Upper lobe of right lung (tissue), 1 donor: Measurements from ENCODE around the gene HS1BP3. TPM values are rescaled to one million over a fixed set of nuclear protein-coding genes. Genes with fewer than 3 reads are reported as not detected.

Source experiments
- ATAC-seq: fragments of 200-7000 bp; cut with Tn5 transposase; one replicate; pipeline ENCODE4 v1.9.1; 2020; ENCODE audit warnings: mild to moderate bottlenecking, moderate library complexity
- DNase-seq: peaks from one replicate; pipeline ENCODE4 v3.0.0-alpha.2; 2020
- H3K27ac ChIP-seq: fragments of 200-600 bp; one replicate; pipeline ENCODE4 v1.8.0; 2022
- H3K27me3 ChIP-seq: fragments of 200-600 bp; one replicate; pipeline ENCODE4 v1.8.0; 2022; ENCODE audit warnings: mild to moderate bottlenecking
- H3K36me3 ChIP-seq: fragments of 200-600 bp; one replicate; pipeline ENCODE4 v1.8.0; 2022
- H3K4me1 ChIP-seq: fragments of 200-600 bp; one replicate; pipeline ENCODE4 v1.8.0; 2022
- H3K4me3 ChIP-seq: fragments of 200-600 bp; one replicate; pipeline ENCODE4 v1.8.0; 2022; ENCODE audit warnings: mild to moderate bottlenecking
- H3K9me3 ChIP-seq: fragments of 200-600 bp; one replicate; pipeline ENCODE4 v1.8.0; 2022
- CTCF ChIP-seq: fragments of 200-600 bp; IDR thresholded peaks from one replicate; pipeline ENCODE4 v1.8.0; 2022; ENCODE audit warnings: antibody characterized with exemption
- intact Hi-C: fragments of 100-400 bp; cut with DNase I; formaldehyde crosslinking; loops from one replicate; pipeline ENCODE4 v1.11.0; 2022
- total RNA-seq: library from RNA; stranded (reverse); fragmentation: NEBNext Ultra II Directional; extraction: Animal tissue kit (Norgen Biotek cat#: 25700); gene quantifications from one replicate; pipeline ENCODE4 v1.2.1, GENCODE V29; 2021
- donor health status: DM: no; HTN: yes; CAD: no; lungs with severe emphysema.

HS1BP3 gene
- total RNA-seq, 1 donor from 2014 or later = 35.8 TPM

DNA sequence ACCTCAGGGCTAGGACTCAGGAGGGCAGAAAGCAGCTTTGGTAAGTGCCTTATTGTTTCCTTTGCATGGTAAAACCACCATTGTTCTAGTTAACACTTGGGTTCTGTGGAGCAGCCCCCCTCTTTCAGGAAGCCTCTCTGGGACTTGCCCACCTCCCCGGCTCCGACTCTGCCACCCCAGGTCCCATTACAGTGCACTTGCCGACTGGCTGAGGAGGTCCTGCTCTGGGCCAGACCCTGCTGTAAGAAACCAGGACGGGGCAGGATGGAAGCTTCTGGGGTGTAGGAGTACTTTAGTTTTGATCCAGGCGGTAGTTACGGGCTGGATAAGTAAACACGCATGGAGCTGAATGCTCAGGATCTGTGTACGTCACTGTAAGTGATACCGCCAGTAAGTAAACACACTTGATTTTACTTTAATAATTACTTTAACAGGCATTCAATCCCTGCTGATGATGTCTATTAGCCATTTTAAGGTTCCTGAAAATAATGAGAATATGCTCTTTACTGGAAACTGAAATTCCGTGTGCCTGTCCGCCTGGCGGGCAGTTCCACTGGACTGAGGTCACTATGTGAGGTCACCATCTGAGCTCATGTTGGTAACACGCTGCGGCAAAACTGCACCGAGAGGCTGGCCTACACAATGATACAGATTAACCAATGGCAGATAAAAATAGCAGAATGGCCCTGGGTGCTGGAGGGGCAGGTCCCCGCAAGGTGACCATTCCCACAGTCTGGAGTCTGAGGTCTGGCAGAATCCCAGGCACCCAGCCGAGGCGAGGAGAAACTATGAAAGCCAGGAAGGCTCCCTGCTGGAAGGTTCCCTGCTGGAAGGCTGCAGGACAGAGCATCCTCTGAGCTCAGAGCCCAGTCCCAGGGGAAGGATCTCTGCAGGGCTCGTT is 25.2 kb downstream of the HS1BP3 start:
- H3K9me3 ChIP-seq = no peaks in the 10 kb centered on the region
- no peak overlapping the region for H3K4me3 ChIP-seq
- peak overlapping the region; percentile 42 for H3K27ac ChIP-seq
- intact Hi-C loops = no loop called here
- peaks cover 40% of the 10 kb centered on the region for H3K36me3 ChIP-seq
- H3K27me3 ChIP-seq = no peaks in the 10 kb centered on the region
- peak; percentile 45 for ATAC-seq
- H3K4me1 ChIP-seq = no peaks in the 10 kb centered on the region
- TF ChIP-seq CTCF = no peak
- peak; percentile 63 for DNase-seq

DNA sequence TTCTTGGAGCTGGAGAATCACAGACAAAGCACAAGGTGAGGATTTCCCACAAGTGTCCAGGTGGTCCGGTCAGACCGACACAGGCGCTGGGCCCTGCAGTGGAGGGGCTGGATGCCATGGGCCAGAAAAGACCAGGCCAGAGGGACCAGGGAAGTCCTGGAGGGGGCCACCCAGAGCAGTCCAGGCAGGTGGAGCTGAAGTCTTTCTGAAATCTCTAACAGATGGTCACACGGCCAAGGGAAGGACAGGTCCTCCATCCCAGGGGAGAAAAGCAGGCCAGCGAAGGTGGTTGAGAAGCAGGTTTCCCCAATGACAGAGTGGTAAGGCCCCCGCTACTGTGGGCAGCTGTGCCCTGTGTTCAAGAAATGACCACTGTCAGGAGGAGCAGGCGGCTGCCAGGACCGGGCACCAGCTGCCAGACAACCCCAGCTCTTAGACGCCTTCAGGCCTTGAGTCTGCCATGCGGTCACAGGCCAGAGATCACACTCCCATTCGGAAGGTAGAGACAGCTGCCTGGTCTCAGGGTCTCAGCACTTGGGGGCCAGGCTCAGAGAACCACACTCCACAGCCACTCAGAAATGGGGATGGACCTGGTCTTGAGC is 25.9 kb downstream of the HS1BP3 start:
- Histone ChIP-seq H3K4me1 (peaks cover 2% of the 10 kb centered on the region), H3K36me3 (peaks cover 48% of the 10 kb centered on the region), H3K27me3 (no peaks in the 10 kb centered on the region), H3K9me3 (no peaks in the 10 kb centered on the region), H3K4me3 (no peak overlapping the region), H3K27ac (no peak overlapping the region)
- ATAC-seq = no peak
- no peak for TF ChIP-seq CTCF
- intact Hi-C loops = no loop called here
- peak; percentile 40 for DNase-seq

DNA sequence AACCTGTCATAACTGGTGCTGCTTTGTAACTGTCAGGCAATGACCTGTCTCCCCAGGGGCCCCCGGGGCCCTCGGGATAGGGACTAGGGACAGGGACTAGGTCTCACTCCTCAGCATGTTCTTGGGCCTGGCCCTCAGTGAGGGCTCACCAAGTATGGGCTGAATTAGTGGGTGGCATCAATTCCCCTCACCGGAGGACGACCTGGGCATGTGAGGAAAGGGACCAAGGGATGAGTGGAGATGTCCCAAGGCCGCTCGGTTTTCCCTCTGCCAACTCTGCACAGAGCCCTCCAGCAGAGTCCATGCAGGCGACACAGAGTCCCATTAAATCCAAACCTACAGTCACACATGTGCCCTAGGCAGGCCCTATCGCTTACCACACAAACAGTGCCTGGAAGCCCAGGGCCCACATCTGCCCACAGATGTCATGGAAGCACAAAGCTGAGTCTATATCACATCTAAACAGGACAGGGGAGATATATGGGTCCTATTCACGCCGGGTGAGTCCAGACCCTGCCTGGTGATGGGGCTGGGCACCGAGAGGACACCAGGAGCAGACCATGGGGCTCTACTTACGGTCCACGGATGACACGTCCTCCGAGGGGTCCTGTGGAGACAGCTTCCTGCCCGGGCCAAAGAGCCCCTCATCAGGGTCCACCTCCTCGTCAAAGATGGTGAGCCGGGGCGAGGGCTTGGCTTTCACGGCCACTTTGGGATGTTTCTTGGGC is 26.6 kb downstream of the HS1BP3 start:
- intact Hi-C loops = no loop called here

DNA sequence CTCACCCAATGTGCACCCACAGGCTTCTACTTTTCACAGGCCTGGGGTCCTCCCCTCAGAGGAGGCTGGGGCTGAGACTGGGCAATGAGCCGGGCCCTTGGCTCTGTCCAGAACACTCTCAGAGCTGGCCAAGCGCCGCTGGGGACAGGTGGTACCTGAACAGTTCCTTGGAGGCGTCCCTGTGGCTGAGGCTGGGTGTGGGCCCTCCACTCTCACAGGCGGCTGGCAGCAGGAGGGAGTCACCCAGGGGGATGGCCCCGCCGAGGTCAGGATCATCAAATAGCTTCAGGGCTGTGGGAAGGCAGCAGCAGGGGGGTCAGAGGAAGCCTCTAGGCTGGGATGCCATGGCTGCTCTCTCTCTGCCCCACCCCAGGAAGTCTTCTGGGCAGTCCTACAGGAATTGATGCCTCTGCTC is 27.1 kb downstream of the HS1BP3 start:
- H3K4me1 ChIP-seq = peaks cover 14% of the 10 kb centered on the region
- DNase-seq (peak; percentile 62), ATAC-seq (no peak)
- intact Hi-C loops = no loop called here
- TF ChIP-seq CTCF = no peak
- H3K4me3 ChIP-seq = no peak overlapping the region
- H3K27me3 ChIP-seq = no peaks in the 10 kb centered on the region
- peaks cover 53% of the 10 kb centered on the region for H3K36me3 ChIP-seq
- no peaks in the 10 kb centered on the region for H3K9me3 ChIP-seq
- H3K27ac ChIP-seq = no peak overlapping the region

More for the DNA sequence above, 26.6 kb downstream of the HS1BP3 start:
- Histone ChIP-seq H3K36me3 (peaks cover 53% of the 10 kb centered on the region), H3K4me3 (no peak overlapping the region), H3K9me3 (no peaks in the 10 kb centered on the region), H3K4me1 (peaks cover 8% of the 10 kb centered on the region), H3K27me3 (no peaks in the 10 kb centered on the region), H3K27ac (no peak overlapping the region)
- no peak for TF ChIP-seq CTCF
- ATAC-seq (no peak), DNase-seq (peak; percentile 59)

- H3K4me1 ChIP-seq = peaks cover 19% of the 10 kb centered on the region
- no peaks in the 10 kb centered on the region for H3K9me3 ChIP-seq
- no peaks in the 10 kb centered on the region for H3K27me3 ChIP-seq
- no peak for ATAC-seq
- intact Hi-C loops = no loop called here
- DNase-seq = peak; percentile 23
- H3K27ac ChIP-seq = no peak overlapping the region
- H3K4me3 ChIP-seq = no peak overlapping the region
- peaks cover 53% of the 10 kb centered on the region for H3K36me3 ChIP-seq
- TF ChIP-seq CTCF = no peak
Observed at GRCh38 chr2:20623241-20623640, 27.7 kb downstream of the HS1BP3 start.
